H9 (cell line): Measurements from ENCODE around the gene PGPEP1. TPM values are rescaled to one million over a fixed set of nuclear protein-coding genes. Genes with fewer than 3 reads are reported as not detected.
A peak's percentile ranks its signal among the peaks of the same experiment; 100 is the strongest.
"Not testable (repeated sequence)": the region's sequence is repeated elsewhere in the genome, so short reads cannot be mapped to it uniquely, and the experiment has no call there.

Experiments
- DNase-seq: peaks from one replicate; pipeline ENCODE4 v3.0.0-alpha.2; 2017
- H2AFZ ChIP-seq: one replicate; pipeline ENCODE4 v1.6.1; 2013; ENCODE audit warnings: mild to moderate bottlenecking, low read length, control low read depth, moderate library complexity
- H2AK5ac ChIP-seq: 2 replicates; pipeline ENCODE4 v1.6.1; 2013; ENCODE audit warnings: low read length, control low read depth, mixed read lengths; ENCODE audit not compliant: insufficient read length
- H2BK120ac ChIP-seq: one replicate; pipeline ENCODE4 v1.6.1; 2013; ENCODE audit warnings: low read depth, mild to moderate bottlenecking, low read length, control low read depth, inconsistent platforms; ENCODE audit not compliant: poor library complexity, severe bottlenecking
- H2BK12ac ChIP-seq: 2 replicates; pipeline ENCODE4 v1.6.1; 2013; ENCODE audit warnings: low read length, control low read depth, mixed read lengths, low read depth; ENCODE audit not compliant: insufficient read length
- H2BK15ac ChIP-seq: 2 replicates; pipeline ENCODE4 v1.6.1; 2013; ENCODE audit warnings: low read depth, low read length, control low read depth
- H2BK20ac ChIP-seq: one replicate; pipeline ENCODE4 v1.6.1; 2013; ENCODE audit warnings: low read depth, mild to moderate bottlenecking, low read length, control low read depth, inconsistent platforms; ENCODE audit not compliant: poor library complexity, severe bottlenecking
- H2BK5ac ChIP-seq: 2 replicates; pipeline ENCODE4 v1.6.1; 2013; ENCODE audit warnings: low read length, control low read depth, mixed read lengths; ENCODE audit not compliant: insufficient read length
- H3K14ac ChIP-seq: 2 replicates; pipeline ENCODE4 v1.6.1; 2013; ENCODE audit warnings: low read length, control low read depth; ENCODE audit not compliant: insufficient read depth
- H3K18ac ChIP-seq: 2 replicates; pipeline ENCODE4 v1.6.1; 2013; ENCODE audit warnings: low read depth, mild to moderate bottlenecking, mixed read lengths, low read length, control low read depth; ENCODE audit not compliant: insufficient read length
- H3K23ac ChIP-seq: 2 replicates; pipeline ENCODE4 v1.6.1; 2013; ENCODE audit warnings: low read length, control low read depth, mixed read lengths, low read depth; ENCODE audit not compliant: insufficient read length
- H3K23me2 ChIP-seq: 2 replicates; pipeline ENCODE4 v1.6.1; 2013; ENCODE audit warnings: low read depth, mild to moderate bottlenecking, mixed read lengths, low read length, control low read depth; ENCODE audit not compliant: insufficient read length, poor library complexity, severe bottlenecking
- H3K27ac ChIP-seq: 2 replicates; pipeline ENCODE4 v1.5.1; 2013; ENCODE audit warnings: low read length, control low read depth, mixed read lengths, low read depth; ENCODE audit not compliant: insufficient read length
- H3K27me3 ChIP-seq: 2 replicates; pipeline ENCODE4 v1.6.1; 2013; ENCODE audit warnings: low read length, control low read depth, inconsistent platforms; ENCODE audit not compliant: insufficient read depth
- H3K4ac ChIP-seq: 2 replicates; pipeline ENCODE4 v1.6.1; 2013; ENCODE audit warnings: low read depth, mild to moderate bottlenecking, control low read depth, inconsistent platforms, low read length, moderate library complexity
- H3K4me1 ChIP-seq: 2 replicates; pipeline ENCODE4 v1.6.1; 2013; ENCODE audit warnings: low read length, control low read depth, inconsistent platforms; ENCODE audit not compliant: insufficient read depth
- H3K4me2 ChIP-seq: 2 replicates; pipeline ENCODE4 v1.6.1; 2013; ENCODE audit warnings: low read length, control low read depth, mixed read lengths; ENCODE audit not compliant: insufficient read length, insufficient read depth
- H3K56ac ChIP-seq: 2 replicates; pipeline ENCODE4 v1.6.1; 2013; ENCODE audit warnings: low read depth, mild to moderate bottlenecking, mixed read lengths, low read length, control low read depth; ENCODE audit not compliant: insufficient read length
- H3K79me1 ChIP-seq: 2 replicates; pipeline ENCODE4 v1.6.1; 2013; ENCODE audit warnings: low read depth, mild to moderate bottlenecking, moderate library complexity, low read length, control low read depth, inconsistent platforms; ENCODE audit not compliant: insufficient read depth, poor library complexity, severe bottlenecking
- H3K79me2 ChIP-seq: 2 replicates; pipeline ENCODE4 v1.6.1; 2013; ENCODE audit warnings: low read length, control low read depth, inconsistent platforms; ENCODE audit not compliant: insufficient read depth
- H3K9ac ChIP-seq: 2 replicates; pipeline ENCODE4 v1.6.1; 2013; ENCODE audit warnings: low read length, control low read depth, mixed read lengths; ENCODE audit not compliant: insufficient read length; ENCODE audit errors: extremely low read depth
- H3K9me3 ChIP-seq: one replicate; pipeline ENCODE4 v1.6.1; 2013; ENCODE audit warnings: low read depth, low read length, inconsistent platforms; ENCODE audit not compliant: control insufficient read depth
- H3T11ph ChIP-seq: one replicate; pipeline ENCODE4 v1.6.1; 2013; ENCODE audit warnings: mild to moderate bottlenecking, low read length, control low read depth, inconsistent platforms
- H4K20me1 ChIP-seq: one replicate; pipeline ENCODE4 v1.6.1; 2013; ENCODE audit not compliant: control insufficient read depth, insufficient read length, insufficient read depth
- H4K5ac ChIP-seq: 2 replicates; pipeline ENCODE4 v1.6.1; 2013; ENCODE audit warnings: low read depth, mild to moderate bottlenecking, mixed read lengths, low read length, control low read depth; ENCODE audit not compliant: insufficient read length
- H4K8ac ChIP-seq: replicated peaks from 2 replicates; pipeline ENCODE4 v1.6.1; 2013; ENCODE audit warnings: low read length, control low read depth, mixed read lengths, low read depth; ENCODE audit not compliant: insufficient read length
- H4K91ac ChIP-seq: 2 replicates; pipeline ENCODE4 v1.6.1; 2013; ENCODE audit warnings: low read depth, mild to moderate bottlenecking, moderate library complexity, mixed read lengths, low read length, control low read depth; ENCODE audit not compliant: insufficient read length
- H3K27ac Mint-ChIP-seq, 3 experiments: 2 replicates in 2 of 3; 3 replicates in 1 of 3; pipeline ENCODE4 v1.8.0; 2020 to 2021; ENCODE audit warnings: mixed read lengths in 3 of 3, mild to moderate bottlenecking in 1 of 3, moderate library complexity in 1 of 3
- H3K27me3 Mint-ChIP-seq: 2 replicates; pipeline ENCODE4 v1.8.0; 2021; ENCODE audit warnings: low read depth, mild to moderate bottlenecking, moderate library complexity, mixed read lengths
- H3K36me3 Mint-ChIP-seq, 3 experiments: 2 replicates in 2 of 3; 3 replicates in 1 of 3; pipeline ENCODE4 v1.8.0; 2020 to 2021; ENCODE audit warnings: low read depth in 3 of 3, mixed read lengths in 3 of 3; ENCODE audit not compliant: insufficient read depth in 1 of 3
- H3K4me1 Mint-ChIP-seq, 2 experiments: 2 replicates each; pipeline ENCODE4 v1.8.0; 2020; ENCODE audit warnings: mixed read lengths in 2 of 2
- H3K4me3 Mint-ChIP-seq, 2 experiments: 2 replicates in 1 of 2; 3 replicates in 1 of 2; pipeline ENCODE4 v1.8.0; 2020 to 2021; ENCODE audit warnings: mild to moderate bottlenecking in 2 of 2, mixed read lengths in 2 of 2, moderate library complexity in 1 of 2
- H3K9me3 Mint-ChIP-seq, 2 experiments: 2 replicates in 1 of 2; 3 replicates in 1 of 2; pipeline ENCODE4 v1.8.0; 2020; ENCODE audit warnings: mild to moderate bottlenecking in 2 of 2, mixed read lengths in 2 of 2, moderate library complexity in 1 of 2
- WGBS: extraction: QIAGEN DNeasy Blood & Tissue Kit; methylation state at CpG from one replicate; pipeline ENCODE4 v1.1.7; 2013; ENCODE audit warnings: missing lambda C conversion rate, low lambda C conversion rate, mixed read lengths; ENCODE audit not compliant: insufficient read length; ENCODE audit errors: extremely low coverage; 5-methylcytosine and 5-hydroxymethylcytosine counted together
- total RNA-seq: library from RNA; stranded (reverse); gene quantifications from 2 replicates; pipeline ENCODE4 v1.2.1, GENCODE V29; 2021
- TF ChIP-seq, protein P1 (sequence below): fragments of 200-600 bp; sonication (generic); conservative IDR thresholded peaks from 3 replicates; pipeline ENCODE4 v1.8.0; 2021; ENCODE audit warnings: antibody characterized with exemption, mild to moderate bottlenecking

PGPEP1 gene
- total RNA-seq, 1 experiment from 2014 or later, result 64.8 TPM

DNA sequence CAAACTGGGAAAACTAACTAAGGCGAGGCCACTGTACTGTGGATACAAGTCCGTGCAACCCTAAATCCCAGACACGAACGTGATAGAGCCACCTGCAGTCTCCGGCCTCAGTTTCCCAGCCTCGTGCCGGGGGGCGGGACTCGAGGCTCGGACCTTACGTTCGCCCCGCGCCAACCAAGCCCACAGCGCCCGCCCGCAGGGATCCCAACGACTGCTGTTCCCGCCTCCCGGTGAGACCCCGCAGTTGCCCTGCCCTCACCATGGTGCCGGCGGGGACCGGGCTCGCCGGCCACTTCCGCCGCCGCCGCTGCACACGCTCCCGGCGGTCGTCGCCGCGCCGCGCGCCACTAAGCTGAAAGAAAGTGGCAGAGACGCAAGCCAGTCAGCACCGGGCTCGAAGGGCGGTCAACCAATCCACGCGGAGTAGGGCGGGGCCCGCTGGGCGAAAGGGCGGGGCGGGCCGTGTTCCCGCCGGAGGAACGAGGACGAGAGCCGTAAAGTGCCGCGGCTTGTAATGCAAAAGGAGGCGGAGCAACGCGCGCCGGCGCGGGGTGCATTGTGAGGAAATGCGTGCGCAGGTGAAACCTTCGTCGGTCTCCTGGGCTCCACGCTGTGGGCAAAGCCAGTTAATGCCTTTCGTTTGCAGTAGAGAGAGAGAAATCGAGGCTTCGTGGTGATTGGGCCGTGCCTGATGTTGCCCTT is 17.5 kb upstream of the PGPEP1 start, which contains the start of gene LSM4:
Gene LSM4, minus strand, starts transcription at position 318 of the 702 bp plus-strand sequence. Its CDS starts 56 bp downstream, at position 262.
- Histone ChIP-seq H3K18ac (peak within 1 kb of the TSS; percentile 95), H2AFZ (no peak within 1 kb of the TSS), H3K56ac (no peak within 1 kb of the TSS), H4K91ac (no peak within 1 kb of the TSS), H3K4ac (peak within 1 kb of the TSS; percentile 75; the same call in 1 of the 2 replicates), H3K27ac (peak within 1 kb of the TSS; percentile 94), H3K14ac (peak within 1 kb of the TSS; percentile 96), H3K27me3 (no peaks in the 10 kb centered on the region), H4K5ac (peak within 1 kb of the TSS; percentile 15), H2BK5ac (peak within 1 kb of the TSS; percentile 49), H2BK12ac (peak within 1 kb of the TSS; percentile 50), H4K20me1 (no peaks in the 10 kb centered on the region), H3K9ac (peak within 1 kb of the TSS; percentile 93), H3T11ph (no peak within 1 kb of the TSS), H3K4me1 (peaks cover 8% of the 10 kb centered on the region; the same call in 1 of the 2 replicates), H3K23ac (no peak within 1 kb of the TSS), H3K4me2 (peak within 1 kb of the TSS; percentile 99), H3K79me2 (peaks cover 25% of the 10 kb centered on the region; the same call in 1 of the 2 replicates), H2AK5ac (peak within 1 kb of the TSS; percentile 68), H3K23me2 (peaks cover 16% of the 10 kb centered on the region), H3K9me3 (no peaks in the 10 kb centered on the region), H2BK120ac (peak within 1 kb of the TSS; percentile 72), H2BK15ac (peak within 1 kb of the TSS; percentile 85; the same call in 1 of the 2 replicates), H4K8ac (peak within 1 kb of the TSS; percentile 92), H2BK20ac (peak within 1 kb of the TSS; percentile 51), H3K79me1 (no peaks in the 10 kb centered on the region)
- peaks cover 15 to 23% (median 18%) of the 10 kb centered on the region in 3 experiments for H3K36me3 Mint-ChIP-seq
- WGBS, result no CpG with 5 or more reads among the region's 75 CpGs
- H3K4me3 Mint-ChIP-seq, result peak within 1 kb of the TSS; percentile 88
- no peaks in the 10 kb centered on the region for H3K27me3 Mint-ChIP-seq
- no peaks in the 10 kb centered on the region for H3K9me3 Mint-ChIP-seq
- peak; percentile 99 for DNase-seq
- H3K27ac Mint-ChIP-seq, result peak within 1 kb of the TSS; percentile 94 to 99 (median 98)
- TF ChIP-seq, protein P1, sequence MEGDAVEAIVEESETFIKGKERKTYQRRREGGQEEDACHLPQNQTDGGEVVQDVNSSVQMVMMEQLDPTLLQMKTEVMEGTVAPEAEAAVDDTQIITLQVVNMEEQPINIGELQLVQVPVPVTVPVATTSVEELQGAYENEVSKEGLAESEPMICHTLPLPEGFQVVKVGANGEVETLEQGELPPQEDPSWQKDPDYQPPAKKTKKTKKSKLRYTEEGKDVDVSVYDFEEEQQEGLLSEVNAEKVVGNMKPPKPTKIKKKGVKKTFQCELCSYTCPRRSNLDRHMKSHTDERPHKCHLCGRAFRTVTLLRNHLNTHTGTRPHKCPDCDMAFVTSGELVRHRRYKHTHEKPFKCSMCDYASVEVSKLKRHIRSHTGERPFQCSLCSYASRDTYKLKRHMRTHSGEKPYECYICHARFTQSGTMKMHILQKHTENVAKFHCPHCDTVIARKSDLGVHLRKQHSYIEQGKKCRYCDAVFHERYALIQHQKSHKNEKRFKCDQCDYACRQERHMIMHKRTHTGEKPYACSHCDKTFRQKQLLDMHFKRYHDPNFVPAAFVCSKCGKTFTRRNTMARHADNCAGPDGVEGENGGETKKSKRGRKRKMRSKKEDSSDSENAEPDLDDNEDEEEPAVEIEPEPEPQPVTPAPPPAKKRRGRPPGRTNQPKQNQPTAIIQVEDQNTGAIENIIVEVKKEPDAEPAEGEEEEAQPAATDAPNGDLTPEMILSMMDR, result peak; percentile 39; the same call in 2 of the 3 replicates
- peaks cover 22 to 32% of the 10 kb centered on the region in 2 experiments for H3K4me1 Mint-ChIP-seq

DNA sequence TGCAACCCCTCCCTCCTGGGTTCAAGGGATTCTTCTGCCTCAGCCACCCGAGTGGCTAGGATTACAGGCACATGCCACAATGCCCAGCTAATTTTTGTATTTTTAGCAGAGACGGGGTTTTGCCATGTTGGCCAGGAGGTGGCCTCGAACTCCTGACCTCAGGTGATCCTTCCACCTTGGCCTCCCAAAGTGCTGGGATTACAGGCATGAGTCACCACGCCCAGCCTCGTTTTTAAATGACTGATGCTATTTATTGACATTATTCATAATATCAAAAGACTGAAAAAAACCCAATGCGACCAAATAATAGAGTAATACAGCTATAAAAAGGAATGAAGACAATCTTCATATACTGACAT is 16.0 kb upstream of the PGPEP1 start:
- peaks cover 25% of the 10 kb centered on the region; the same call in 1 of the 2 replicates for H3K79me2 ChIP-seq
- H3T11ph ChIP-seq, H2AK5ac ChIP-seq, DNase-seq, H3K9me3 ChIP-seq, H3K9ac ChIP-seq, H2BK20ac ChIP-seq, H3K27me3 ChIP-seq, H3K23ac ChIP-seq, H3K9me3 Mint-ChIP-seq, H3K56ac ChIP-seq, H3K18ac ChIP-seq, H4K5ac ChIP-seq, H2BK120ac ChIP-seq, H4K20me1 ChIP-seq, H2BK15ac ChIP-seq, H2AFZ ChIP-seq, H3K14ac ChIP-seq, H3K4ac ChIP-seq, H3K4me2 ChIP-seq, H3K79me1 ChIP-seq, H4K91ac ChIP-seq, H3K27me3 Mint-ChIP-seq, H2BK12ac ChIP-seq, H3K4me1 ChIP-seq, H3K27ac ChIP-seq, H4K8ac ChIP-seq, H2BK5ac ChIP-seq: not testable (repeated sequence)
- Mint-ChIP-seq H3K4me3 (peak overlapping the region in 1 of 2 experiments; percentile 88; a peak in 1 of 5 replicates), H3K36me3 (peaks cover 15 to 23% (median 18%) of the 10 kb centered on the region in 3 experiments), H3K4me1 (peaks cover 30 to 39% of the 10 kb centered on the region in 2 experiments), H3K27ac (peak overlapping the region in 1 of 3 experiments; percentile 78; a peak in 2 of 7 replicates)
- WGBS, result no CpG with 5 or more reads among the region's 6 CpGs
- peaks cover 16% of the 10 kb centered on the region for H3K23me2 ChIP-seq
